ENCODE data around the gene GPR68. TPM values are rescaled to one million over a fixed set of nuclear protein-coding genes. Genes with fewer than 3 reads are reported as not detected.

Gene GPR68
- total RNA-seq, 2 experiments from 2014 or later: 0.13 to 0.84 TPM

DNA sequence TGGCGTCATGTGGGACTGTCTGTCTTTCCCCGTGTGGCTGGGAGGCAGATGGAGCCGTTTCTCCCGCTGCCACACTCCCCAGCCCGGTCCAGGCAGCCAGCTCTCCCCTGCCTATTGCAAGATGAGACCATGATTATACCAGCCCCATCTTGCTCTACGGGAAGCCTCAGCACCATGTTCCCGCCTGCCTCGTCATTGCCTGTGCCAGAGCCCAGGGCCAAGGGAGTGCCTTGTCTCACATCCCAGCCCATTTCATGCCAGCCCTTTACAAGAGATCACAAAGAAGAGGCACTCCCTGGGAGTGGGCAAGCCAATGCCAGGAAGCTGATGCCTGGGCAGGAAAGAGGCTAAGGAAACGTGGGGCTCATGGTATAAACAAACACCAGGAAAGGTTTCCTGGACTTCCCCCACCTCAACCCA lies 23.9 kb downstream of the GPR68 start:
- Histone ChIP-seq H3K4me3 (ENCODE audit: low read depth, low read length, poor library complexity, severe bottlenecking) (no peak overlapping the region), H3K27ac (ENCODE audit: low read depth, low read length, poor library complexity, severe bottlenecking) (no peak overlapping the region), H3K4me1 (ENCODE audit: insufficient read depth, low read length, poor library complexity, severe bottlenecking) (peaks cover 4% of the 10 kb centered on the region), H3K9me2 (ENCODE audit: insufficient read depth, low read length) (no peaks in the 10 kb centered on the region), H3K79me2 (ENCODE audit: insufficient read depth, low read depth, low read length) (no peaks in the 10 kb centered on the region), H2AFZ (ENCODE audit: low read length) (no peak overlapping the region), H3K4me2 (ENCODE audit: low read length) (no peak overlapping the region), H4K20me1 (ENCODE audit: insufficient read depth, low read length) (no peaks in the 10 kb centered on the region), H3K36me3 (ENCODE audit: insufficient read depth, low read length) (peaks cover 13% of the 10 kb centered on the region), H3K9me3 (ENCODE audit: low read length) (no peaks in the 10 kb centered on the region)
- POLR2A ChIA-PET: no interaction called here
- TF ChIP-seq, protein P1, sequence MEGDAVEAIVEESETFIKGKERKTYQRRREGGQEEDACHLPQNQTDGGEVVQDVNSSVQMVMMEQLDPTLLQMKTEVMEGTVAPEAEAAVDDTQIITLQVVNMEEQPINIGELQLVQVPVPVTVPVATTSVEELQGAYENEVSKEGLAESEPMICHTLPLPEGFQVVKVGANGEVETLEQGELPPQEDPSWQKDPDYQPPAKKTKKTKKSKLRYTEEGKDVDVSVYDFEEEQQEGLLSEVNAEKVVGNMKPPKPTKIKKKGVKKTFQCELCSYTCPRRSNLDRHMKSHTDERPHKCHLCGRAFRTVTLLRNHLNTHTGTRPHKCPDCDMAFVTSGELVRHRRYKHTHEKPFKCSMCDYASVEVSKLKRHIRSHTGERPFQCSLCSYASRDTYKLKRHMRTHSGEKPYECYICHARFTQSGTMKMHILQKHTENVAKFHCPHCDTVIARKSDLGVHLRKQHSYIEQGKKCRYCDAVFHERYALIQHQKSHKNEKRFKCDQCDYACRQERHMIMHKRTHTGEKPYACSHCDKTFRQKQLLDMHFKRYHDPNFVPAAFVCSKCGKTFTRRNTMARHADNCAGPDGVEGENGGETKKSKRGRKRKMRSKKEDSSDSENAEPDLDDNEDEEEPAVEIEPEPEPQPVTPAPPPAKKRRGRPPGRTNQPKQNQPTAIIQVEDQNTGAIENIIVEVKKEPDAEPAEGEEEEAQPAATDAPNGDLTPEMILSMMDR (conservative IDR thresholded peaks at IDR 0.05; ENCODE audit: low read length): no peak
- no peak for TF ChIP-seq EZH2phosphoT487 (IDR thresholded peaks at IDR 0.05; ENCODE audit: borderline replicate concordance, low read depth, low read length)
- intact Hi-C loops (cut with micrococcal nuclease; ENCODE audit: unreplicated experiment): no loop called here
- CTCF ChIA-PET (ENCODE audit: unreplicated experiment): no interaction called here
- no peak for DNase-seq (ENCODE audit: low spot score)
- no TSS peak for BruUV-seq (replicated peaks)

DNA sequence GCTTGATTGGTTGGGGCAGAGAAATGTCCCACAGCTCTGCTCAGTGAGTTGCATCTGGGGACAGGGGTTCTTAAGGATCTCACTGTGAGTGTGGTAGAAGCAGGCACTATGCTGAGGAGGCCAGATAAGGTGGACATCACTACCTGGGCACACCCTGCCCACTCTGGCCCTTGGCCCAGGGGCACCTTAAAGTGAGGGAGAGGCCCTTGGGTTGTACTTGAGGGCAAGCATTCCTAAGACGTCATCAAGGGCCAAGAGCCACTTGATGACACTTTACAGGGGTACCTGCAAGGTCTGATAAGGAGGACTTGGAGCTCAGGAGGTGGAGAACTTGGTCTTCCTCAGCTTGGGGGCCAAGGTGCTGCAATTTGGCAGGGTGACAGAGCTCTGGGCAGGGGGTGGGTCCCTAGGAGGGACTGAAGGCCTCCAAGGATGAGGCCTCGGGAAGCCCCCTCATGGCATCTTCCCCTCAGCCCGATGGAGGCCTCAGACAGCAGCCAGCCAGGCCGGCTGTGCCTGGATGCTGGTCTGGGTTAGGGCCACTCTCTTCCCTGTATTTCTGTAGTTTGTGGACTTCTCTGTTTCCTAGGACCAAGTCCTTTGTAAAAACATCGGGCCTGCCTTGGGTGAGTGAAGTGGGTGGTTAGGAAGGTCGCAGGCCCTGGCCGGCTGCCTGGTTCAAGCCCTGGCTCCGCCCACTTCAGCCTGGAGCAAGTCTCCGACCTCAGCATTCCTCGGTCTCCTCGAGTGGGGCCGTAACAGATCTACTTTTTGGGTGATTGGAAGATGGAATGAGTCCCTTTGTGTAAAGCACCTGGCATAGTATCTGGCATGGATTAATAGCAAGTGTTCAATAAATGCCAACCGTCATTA lies 24.8 kb downstream of the GPR68 start:
- intact Hi-C loops (cut with micrococcal nuclease; ENCODE audit: unreplicated experiment): no loop called here
- Histone ChIP-seq H3K4me2 (ENCODE audit: low read length) (no peak overlapping the region), H2AFZ (ENCODE audit: low read length) (no peak overlapping the region), H3K9me3 (ENCODE audit: low read length) (no peaks in the 10 kb centered on the region), H3K4me3 (ENCODE audit: low read depth, low read length, poor library complexity, severe bottlenecking) (no peak overlapping the region), H3K27ac (ENCODE audit: low read depth, low read length, poor library complexity, severe bottlenecking) (no peak overlapping the region), H3K9me2 (ENCODE audit: insufficient read depth, low read length) (no peaks in the 10 kb centered on the region), H3K36me3 (ENCODE audit: insufficient read depth, low read length) (peaks cover 18% of the 10 kb centered on the region), H3K4me1 (ENCODE audit: insufficient read depth, low read length, poor library complexity, severe bottlenecking) (peaks cover 4% of the 10 kb centered on the region), H4K20me1 (ENCODE audit: insufficient read depth, low read length) (no peaks in the 10 kb centered on the region), H3K79me2 (ENCODE audit: insufficient read depth, low read depth, low read length) (no peaks in the 10 kb centered on the region)
- BruUV-seq (replicated peaks): no TSS peak
- ChIA-PET POLR2A (no interaction called here), CTCF (ENCODE audit: unreplicated experiment) (no interaction called here)
- no peak for DNase-seq (ENCODE audit: low spot score)
- TF ChIP-seq, protein P1 (conservative IDR thresholded peaks at IDR 0.05; ENCODE audit: low read length): no peak
- no peak for TF ChIP-seq EZH2phosphoT487 (IDR thresholded peaks at IDR 0.05; ENCODE audit: borderline replicate concordance, low read depth, low read length)

DNA sequence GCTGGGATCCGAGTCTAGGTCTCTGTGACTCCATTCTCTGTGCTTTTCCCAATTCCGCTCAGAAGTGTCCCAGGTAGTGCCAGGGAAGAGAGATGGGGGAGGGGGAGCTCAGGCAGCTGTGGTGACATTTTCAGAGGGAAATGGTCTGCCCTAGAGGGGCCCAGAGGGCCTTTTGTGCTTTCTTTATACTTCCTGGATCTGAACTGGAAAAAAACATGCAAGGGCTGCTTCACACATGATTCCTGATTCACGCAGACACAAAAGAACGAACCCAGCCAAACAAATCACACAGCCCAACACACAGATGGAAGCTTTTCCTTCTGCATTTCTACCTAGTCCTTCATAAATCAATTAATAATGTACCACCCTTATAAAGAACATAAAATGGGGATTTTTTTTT lies 26.5 kb downstream of the GPR68 start:
- no peak overlapping the region for H2AFZ ChIP-seq (ENCODE audit: low read length)
- no peak overlapping the region for H3K27ac ChIP-seq (ENCODE audit: low read depth, low read length, poor library complexity, severe bottlenecking)
- intact Hi-C loops (cut with micrococcal nuclease; ENCODE audit: unreplicated experiment): no loop called here
- no peaks in the 10 kb centered on the region for H3K9me2 ChIP-seq (ENCODE audit: insufficient read depth, low read length)
- peaks cover 18% of the 10 kb centered on the region for H3K36me3 ChIP-seq (ENCODE audit: insufficient read depth, low read length)
- H3K4me2 ChIP-seq (ENCODE audit: low read length): no peak overlapping the region
- H3K4me1 ChIP-seq (ENCODE audit: insufficient read depth, low read length, poor library complexity, severe bottlenecking): no peaks in the 10 kb centered on the region
- no peaks in the 10 kb centered on the region for H3K9me3 ChIP-seq (ENCODE audit: low read length)
- no peak for DNase-seq (ENCODE audit: low spot score)
- CTCF ChIA-PET (ENCODE audit: unreplicated experiment): no interaction called here
- no TSS peak for BruUV-seq (replicated peaks)
- no peaks in the 10 kb centered on the region for H3K79me2 ChIP-seq (ENCODE audit: insufficient read depth, low read depth, low read length)
- no peak overlapping the region for H3K4me3 ChIP-seq (ENCODE audit: low read depth, low read length, poor library complexity, severe bottlenecking)
- POLR2A ChIA-PET: no interaction called here
- TF ChIP-seq EZH2phosphoT487 (IDR thresholded peaks at IDR 0.05; ENCODE audit: borderline replicate concordance, low read depth, low read length): no peak
- no peaks in the 10 kb centered on the region for H4K20me1 ChIP-seq (ENCODE audit: insufficient read depth, low read length)

All from OCI-LY7 (cell line).